Tongue (tissue), 2 donors: Measurements from ENCODE around the gene POLRMT. TPM values are rescaled to one million over a fixed set of nuclear protein-coding genes. Genes with fewer than 3 reads are reported as not detected.
"Not testable (repeated sequence)": the region's sequence is repeated elsewhere in the genome, so short reads cannot be mapped to it uniquely, and the experiment has no call there.

Source experiments
- DNase-seq: peaks from one replicate; pipeline ENCODE4 v3.0.0-alpha.2; 2015
- total RNA-seq: library from RNA; depleted of rRNA; stranded (reverse); fragments of >200 nt; gene quantifications from one replicate; pipeline ENCODE4 v1.2.3, GENCODE V29; 2014

The POLRMT gene
- total RNA-seq, 1 donor from 2014 or later: 25.1 TPM

DNA sequence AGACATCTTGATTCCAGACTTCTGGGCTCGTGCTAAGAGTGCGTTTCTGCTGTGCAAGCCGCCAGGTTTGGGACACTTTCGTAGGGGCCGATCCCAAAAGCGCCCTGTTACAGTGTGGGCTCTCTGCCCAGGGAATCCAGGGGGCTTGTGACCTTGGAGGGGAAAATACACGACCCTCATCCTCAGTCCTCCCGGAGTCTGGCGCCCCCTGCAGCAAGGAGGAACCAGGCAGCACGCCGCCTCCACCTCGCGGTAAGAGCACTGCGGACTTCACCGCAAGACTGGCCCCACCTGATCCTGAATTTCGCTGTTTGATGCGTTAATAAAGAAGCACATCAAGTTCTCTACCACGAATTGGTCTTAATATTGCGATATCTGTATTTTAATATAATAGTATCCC lies 5.2 kb downstream of the POLRMT start:
- no peak for DNase-seq

DNA sequence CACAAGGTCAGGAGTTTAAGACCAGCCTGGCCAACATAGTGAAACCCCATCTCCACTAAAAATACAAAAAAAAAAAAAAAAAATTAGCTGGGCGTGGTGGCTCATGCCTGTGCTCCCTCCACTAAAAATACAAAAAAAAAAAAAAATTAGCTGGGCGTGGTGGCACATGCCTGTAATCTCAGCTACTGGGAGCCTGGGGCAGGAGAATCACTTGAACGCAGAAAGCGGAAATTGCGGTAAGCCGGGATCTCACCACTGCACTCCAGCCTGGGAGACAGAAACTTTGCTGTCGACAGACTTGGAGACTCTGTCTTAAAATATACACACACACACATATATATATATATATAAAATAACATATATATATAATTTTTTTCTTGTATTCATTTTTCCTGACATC lies 6.8 kb downstream of the POLRMT start:
- DNase-seq: not testable (repeated sequence)

GRCh38 chr19:625257-625656 lies 8.1 kb downstream of the POLRMT start:
- DNase-seq: no peak

DNA sequence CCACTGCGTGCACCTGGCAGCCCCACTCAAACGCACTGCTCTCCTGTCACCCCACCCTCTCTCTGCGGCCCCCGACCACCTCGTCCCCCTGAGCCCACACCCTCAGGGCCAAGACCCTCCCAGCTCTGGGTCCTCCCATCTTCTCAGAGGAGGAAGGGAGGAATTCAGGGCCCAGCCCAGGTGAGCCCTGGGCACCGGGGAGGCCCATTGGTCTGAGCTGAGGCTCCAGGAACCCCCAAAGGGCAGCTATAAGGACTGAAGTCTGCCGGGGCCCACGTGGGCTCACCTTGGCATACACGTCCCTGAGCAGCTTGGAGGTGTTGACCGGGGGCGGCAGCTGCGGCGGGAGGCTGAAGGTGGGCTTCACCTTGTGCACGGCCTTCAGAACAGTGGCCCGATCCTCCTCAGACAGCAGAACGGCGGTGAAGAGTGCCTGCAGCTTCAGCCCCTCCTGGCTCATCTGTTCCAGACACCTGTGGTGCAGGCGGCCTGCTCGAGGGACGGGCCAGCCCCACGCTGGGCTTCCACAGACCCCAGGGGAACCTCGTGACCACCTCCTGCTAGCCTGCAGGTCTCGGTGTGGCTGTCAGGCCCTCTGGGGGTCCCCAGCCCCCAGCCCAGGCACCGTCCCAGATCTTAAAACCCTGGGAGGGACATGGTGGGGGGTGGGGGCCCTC lies 8.8 kb downstream of the POLRMT start:
- no peak for DNase-seq

GRCh38 chr19:623974-624373 lies 9.4 kb downstream of the POLRMT start:
- DNase-seq: no peak

GRCh38 chr19:623175-623916 lies 10.0 kb downstream of the POLRMT start:
- no peak for DNase-seq

- DNase-seq: no peak
These were observed 10.7 kb downstream of the POLRMT start for GRCh38 chr19:622666-623065.

GRCh38 chr19:621819-622218 lies 11.5 kb downstream of the POLRMT start:
- DNase-seq: no peak

GRCh38 chr19:621191-621590 lies 12.1 kb downstream of the POLRMT start:
- not testable (repeated sequence) for DNase-seq

GRCh38 chr19:620166-620862 lies 13.0 kb downstream of the POLRMT start:
- DNase-seq: no peak

DNA sequence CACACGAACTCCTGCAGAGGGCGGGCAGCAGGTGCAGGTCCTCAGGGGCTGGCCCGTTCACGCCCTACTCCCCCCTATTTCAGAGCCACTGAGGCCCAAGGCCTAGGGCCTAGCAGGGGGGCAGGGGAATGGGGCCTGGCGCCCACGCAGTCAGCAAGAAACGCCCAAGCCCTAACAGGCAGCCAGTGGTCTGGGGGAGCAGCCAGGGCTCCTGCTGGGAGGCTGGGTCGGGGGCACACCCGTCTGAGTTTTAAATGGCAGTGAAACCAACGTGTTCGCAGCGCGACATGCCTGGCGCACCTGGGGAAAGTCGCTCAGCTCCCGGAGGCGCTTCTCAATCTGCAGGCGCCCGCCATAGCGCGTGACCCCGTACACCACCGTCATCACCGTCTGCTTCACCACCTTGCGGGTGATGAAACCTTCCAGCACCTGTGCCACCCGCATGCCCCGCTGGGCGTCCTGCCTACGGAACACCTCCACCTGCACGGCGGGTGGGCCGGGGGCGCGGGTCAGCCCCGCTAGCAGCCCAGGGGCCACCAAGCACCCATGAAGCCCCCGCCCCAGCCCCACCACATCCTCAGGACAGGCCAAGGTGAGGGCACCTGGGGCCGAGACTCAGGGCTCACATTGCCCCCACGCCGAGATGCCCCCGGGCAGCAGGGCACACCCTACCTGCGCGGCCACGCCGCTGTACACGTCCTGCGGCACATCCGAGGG lies 13.9 kb downstream of the POLRMT start:
- DNase-seq: no peak

DNA sequence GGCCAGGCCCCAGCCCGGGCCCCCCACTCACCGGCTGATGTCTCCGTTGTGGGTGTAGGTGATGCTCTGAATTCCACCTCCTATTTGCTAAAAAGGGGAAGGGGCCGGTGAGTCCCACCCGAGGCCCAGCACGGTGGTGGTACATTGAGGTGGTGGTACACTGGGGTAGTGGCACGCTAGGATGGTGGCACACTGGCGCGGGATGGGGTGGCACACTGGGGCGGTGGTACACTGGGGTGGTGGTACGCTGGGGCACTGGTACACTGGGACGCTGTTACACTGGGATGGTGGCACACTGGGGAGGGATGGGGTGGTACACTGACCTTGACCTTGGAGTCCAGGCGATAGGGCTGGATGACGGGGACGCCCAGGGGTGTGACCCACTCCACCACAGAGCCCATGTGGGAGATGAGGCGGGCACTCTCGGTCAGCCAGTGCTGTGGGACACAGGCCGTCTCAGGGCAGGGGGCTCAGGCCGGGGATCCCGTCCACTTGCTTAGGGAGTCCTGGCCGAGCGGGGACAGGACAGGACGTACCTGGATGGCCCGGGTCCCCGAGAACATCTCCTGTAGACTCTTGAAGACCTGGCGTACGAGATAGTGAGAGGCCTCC lies 14.6 kb downstream of the POLRMT start:
- DNase-seq: no peak

DNA sequence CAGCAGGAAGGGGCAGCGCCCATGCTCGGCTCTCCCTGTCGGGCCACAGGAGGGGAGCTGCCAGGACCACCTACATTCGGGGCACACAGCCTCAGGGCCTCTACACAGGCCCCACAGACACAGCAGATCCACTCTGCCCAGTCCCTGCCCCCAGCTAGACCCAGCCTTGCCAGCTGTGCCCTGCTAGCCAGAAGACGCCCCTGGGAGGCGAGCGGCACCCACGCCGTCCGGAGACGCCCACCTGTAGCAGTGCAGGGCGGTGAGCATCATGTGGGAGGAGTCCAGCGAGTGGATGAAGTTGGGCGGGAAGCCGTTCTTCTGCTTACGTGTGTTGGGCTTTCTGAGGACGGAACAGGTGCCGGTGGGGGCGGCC lies 15.1 kb downstream of the POLRMT start:
- no peak for DNase-seq

- DNase-seq: no peak
These were observed 15.6 kb downstream of the POLRMT start for GRCh38 chr19:617551-618246.

GRCh38 chr19:616747-617526 lies 16.4 kb downstream of the POLRMT start:
- no peak for DNase-seq

- no peak for DNase-seq
These were observed 17.2 kb downstream of the POLRMT start for GRCh38 chr19:616062-616700.

GRCh38 chr19:615619-616018 lies 17.7 kb downstream of the POLRMT start:
- DNase-seq: no peak

- DNase-seq: no peak
These were observed 19.4 kb downstream of the POLRMT start for GRCh38 chr19:613732-614567.

DNA sequence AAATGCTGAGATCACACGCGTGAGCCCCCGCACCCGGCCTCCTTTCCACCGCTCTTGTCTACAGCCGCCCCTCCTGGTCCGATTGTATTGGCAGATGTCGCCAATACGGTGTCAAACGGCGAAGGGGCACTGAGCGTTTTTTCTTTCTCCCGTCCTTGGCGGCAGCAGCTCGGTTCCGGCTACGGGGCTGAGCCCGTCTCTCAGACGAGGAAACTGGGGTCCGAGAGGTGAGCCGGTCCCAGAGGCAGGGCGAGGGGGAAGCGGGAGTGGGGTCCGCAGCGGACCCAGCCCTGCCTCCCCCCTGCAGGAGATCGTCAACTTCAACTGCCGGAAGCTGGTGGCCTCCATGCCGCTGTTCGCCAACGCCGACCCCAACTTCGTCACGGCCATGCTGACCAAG lies 20.4 kb downstream of the POLRMT start:
- DNase-seq: no peak
